Measurements from ENCODE around the gene CDH4. TPM values are rescaled to one million over a fixed set of nuclear protein-coding genes. Genes with fewer than 3 reads are reported as not detected.

Gene CDH4
- polyA plus RNA-seq, 2 donors, result 0.02 to 0.05 TPM

DNA sequence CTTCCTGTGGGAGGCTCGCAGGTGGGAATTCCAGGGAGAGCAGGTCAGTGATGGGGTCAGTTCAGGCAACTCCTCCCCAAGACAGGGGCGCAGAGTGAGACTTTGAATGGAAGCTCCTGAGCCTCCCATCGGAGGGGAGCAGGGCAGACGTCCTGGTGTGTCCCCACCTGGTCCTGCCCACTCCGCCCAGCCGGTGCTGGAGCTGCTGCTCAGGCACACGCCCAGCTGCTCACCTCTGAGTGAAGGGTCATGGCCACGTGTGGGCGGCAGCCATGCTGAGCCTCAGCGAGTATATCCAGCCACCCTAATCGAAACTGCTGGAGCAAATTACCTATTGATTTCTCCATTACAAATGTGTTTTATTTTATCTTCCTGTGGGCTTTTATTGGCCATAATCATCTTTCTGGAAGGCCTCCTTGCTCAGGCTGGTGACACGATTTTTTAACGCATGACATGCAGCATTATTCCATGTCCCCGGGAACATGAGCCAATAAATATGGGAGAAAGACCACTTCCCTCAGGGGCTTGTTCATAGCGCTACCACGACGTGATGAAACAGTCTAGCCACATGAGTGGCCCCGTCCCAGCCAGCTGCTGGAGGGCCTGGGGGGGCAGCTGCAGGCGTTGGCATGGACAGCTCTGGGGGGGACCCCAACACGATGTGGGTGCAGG is 665.5 kb downstream of the CDH4 start:
- 67 to 69% methylated on average over 20 of the region's 20 CpGs for WGBS, 2 donors
- no peak overlapping the region for H3K4me3 ChIP-seq (ENCODE audit: low read depth in 1 of 2, low read length in 2 of 2)
- peaks cover 0 to 2% of the 10 kb centered on the region in 2 donors for H3K36me3 ChIP-seq (ENCODE audit: control insufficient read depth in 2 of 2, insufficient read depth in 2 of 2, low read length in 1 of 2)
- H3K4me1 ChIP-seq (ENCODE audit: control insufficient read depth in 2 of 2, insufficient read depth in 2 of 2, low read length in 1 of 2), result no peaks in the 10 kb centered on the region
- H3K9me3 ChIP-seq (ENCODE audit: control insufficient read depth in 2 of 2, insufficient read depth in 1 of 2, low read depth in 1 of 2, low read length in 1 of 2), result peaks cover 0 to 13% of the 10 kb centered on the region in 2 donors
- H3K27ac ChIP-seq (ENCODE audit: low read depth in 2 of 2, low read length in 1 of 2), result no peak overlapping the region
- no peaks in the 10 kb centered on the region for H3K27me3 ChIP-seq (ENCODE audit: control insufficient read depth in 1 of 2, insufficient read depth in 2 of 2, low read length in 2 of 2)

DNA sequence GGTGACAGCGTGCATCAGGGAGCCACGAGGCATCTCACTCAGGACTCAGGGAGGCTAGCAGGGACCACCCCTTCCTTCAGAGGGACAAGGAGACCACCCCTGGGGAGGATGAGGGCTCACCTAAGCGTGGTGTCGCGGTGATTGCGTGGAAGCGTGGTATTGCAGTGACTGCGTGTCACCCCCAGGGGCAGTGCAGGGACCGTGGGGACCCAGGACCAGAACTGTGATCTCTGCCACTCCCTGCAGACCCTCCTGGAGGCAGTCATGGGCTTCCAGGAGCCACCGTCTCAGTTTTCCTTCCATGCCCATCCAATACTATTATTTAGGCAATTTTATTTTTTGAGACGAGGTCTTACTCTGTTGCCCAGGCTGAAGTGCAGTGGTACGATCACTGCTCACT is 666.5 kb downstream of the CDH4 start:
- H3K27me3 ChIP-seq (ENCODE audit: control insufficient read depth in 1 of 2, insufficient read depth in 2 of 2, low read length in 2 of 2), result no peaks in the 10 kb centered on the region
- peaks cover 0 to 2% of the 10 kb centered on the region in 2 donors for H3K36me3 ChIP-seq (ENCODE audit: control insufficient read depth in 2 of 2, insufficient read depth in 2 of 2, low read length in 1 of 2)
- H3K4me3 ChIP-seq (ENCODE audit: low read depth in 1 of 2, low read length in 2 of 2), result no peak overlapping the region
- H3K27ac ChIP-seq (ENCODE audit: low read depth in 2 of 2, low read length in 1 of 2), result no peak overlapping the region
- H3K9me3 ChIP-seq (ENCODE audit: control insufficient read depth in 2 of 2, insufficient read depth in 1 of 2, low read depth in 1 of 2, low read length in 1 of 2), result peaks cover 0 to 13% of the 10 kb centered on the region in 2 donors
- 88 to 89% methylated on average over 12 of the region's 12 CpGs for WGBS, 2 donors
- no peaks in the 10 kb centered on the region for H3K4me1 ChIP-seq (ENCODE audit: control insufficient read depth in 2 of 2, insufficient read depth in 2 of 2, low read length in 1 of 2)

DNA sequence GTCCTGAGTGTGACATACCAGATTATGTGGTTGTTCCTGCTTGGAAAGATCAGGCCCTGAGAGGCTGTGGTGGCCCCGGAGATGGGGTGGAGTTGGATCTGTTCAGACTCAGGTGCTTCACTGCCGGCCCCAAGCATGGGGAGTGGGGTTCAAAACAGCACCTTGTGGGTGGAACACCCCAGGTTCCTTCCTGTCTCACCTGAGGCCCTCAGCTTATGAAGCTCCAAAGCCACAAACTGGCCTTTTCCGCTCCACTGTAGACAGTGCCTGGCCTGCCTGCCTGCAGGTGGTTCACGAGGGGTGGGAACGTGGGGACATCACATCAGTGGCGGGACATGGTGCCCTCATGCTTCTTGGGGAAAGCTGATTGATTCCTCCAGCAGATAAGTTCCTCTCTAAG is 667.2 kb downstream of the CDH4 start:
- no peak overlapping the region for H3K4me3 ChIP-seq (ENCODE audit: low read depth in 1 of 2, low read length in 2 of 2)
- WGBS, 2 donors, result 94 to 95% methylated on average over 6 of the region's 6 CpGs

DNA sequence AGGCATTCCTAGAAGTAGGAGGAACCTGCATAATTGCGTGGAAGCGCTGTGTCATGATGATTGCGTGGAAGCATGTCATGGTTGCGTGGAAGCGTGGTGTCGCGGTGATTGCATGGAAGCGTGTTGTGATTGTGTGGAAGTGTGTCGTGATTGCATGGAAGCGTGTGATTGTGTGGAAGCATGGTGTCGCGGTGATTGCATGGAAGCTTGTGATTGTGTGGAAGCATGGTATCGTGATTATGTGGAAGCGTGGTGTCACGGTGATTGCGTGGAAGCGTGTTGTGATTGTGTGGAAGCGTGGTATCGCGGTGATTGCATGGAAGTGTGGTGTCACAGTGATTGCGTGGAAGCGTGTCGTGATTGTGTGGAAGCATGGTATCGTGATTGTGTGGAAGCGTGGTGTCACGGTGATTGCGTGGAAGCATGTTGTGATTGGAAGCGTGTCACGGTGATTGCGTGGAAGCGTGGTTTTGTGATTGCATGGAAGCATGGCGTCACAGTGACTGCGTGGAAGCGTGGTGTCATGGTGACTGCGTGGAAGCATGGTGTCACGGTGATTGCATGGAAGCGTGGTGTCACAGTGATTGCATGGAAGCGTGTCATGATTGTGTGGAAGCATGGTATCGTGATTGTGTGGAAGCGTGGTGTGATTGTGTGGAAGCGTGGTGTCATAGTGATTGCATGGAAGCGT is 667.8 kb downstream of the CDH4 start:
- peaks cover 0 to 13% of the 10 kb centered on the region in 2 donors for H3K9me3 ChIP-seq (ENCODE audit: control insufficient read depth in 2 of 2, insufficient read depth in 1 of 2, low read depth in 1 of 2, low read length in 1 of 2)
- no peak overlapping the region for H3K27ac ChIP-seq (ENCODE audit: low read depth in 2 of 2, low read length in 1 of 2)
- H3K4me3 ChIP-seq (ENCODE audit: low read depth in 1 of 2, low read length in 2 of 2), result no peak overlapping the region
- H3K4me1 ChIP-seq (ENCODE audit: control insufficient read depth in 2 of 2, insufficient read depth in 2 of 2, low read length in 1 of 2), result no peaks in the 10 kb centered on the region
- H3K27me3 ChIP-seq (ENCODE audit: control insufficient read depth in 1 of 2, insufficient read depth in 2 of 2, low read length in 2 of 2), result no peaks in the 10 kb centered on the region
- WGBS, 2 donors, result 88 to 89% methylated on average over 42 of the region's 42 CpGs
- peaks cover 0 to 2% of the 10 kb centered on the region in 2 donors for H3K36me3 ChIP-seq (ENCODE audit: control insufficient read depth in 2 of 2, insufficient read depth in 2 of 2, low read length in 1 of 2)

More for the DNA sequence above, 667.2 kb downstream of the CDH4 start:
- Histone ChIP-seq H3K27ac (ENCODE audit: low read depth in 2 of 2, low read length in 1 of 2) (no peak overlapping the region), H3K9me3 (ENCODE audit: control insufficient read depth in 2 of 2, insufficient read depth in 1 of 2, low read depth in 1 of 2, low read length in 1 of 2) (peaks cover 0 to 13% of the 10 kb centered on the region in 2 donors), H3K4me1 (ENCODE audit: control insufficient read depth in 2 of 2, insufficient read depth in 2 of 2, low read length in 1 of 2) (no peaks in the 10 kb centered on the region), H3K36me3 (ENCODE audit: control insufficient read depth in 2 of 2, insufficient read depth in 2 of 2, low read length in 1 of 2) (peaks cover 0 to 2% of the 10 kb centered on the region in 2 donors), H3K27me3 (ENCODE audit: control insufficient read depth in 1 of 2, insufficient read depth in 2 of 2, low read length in 2 of 2) (no peaks in the 10 kb centered on the region)

DNA sequence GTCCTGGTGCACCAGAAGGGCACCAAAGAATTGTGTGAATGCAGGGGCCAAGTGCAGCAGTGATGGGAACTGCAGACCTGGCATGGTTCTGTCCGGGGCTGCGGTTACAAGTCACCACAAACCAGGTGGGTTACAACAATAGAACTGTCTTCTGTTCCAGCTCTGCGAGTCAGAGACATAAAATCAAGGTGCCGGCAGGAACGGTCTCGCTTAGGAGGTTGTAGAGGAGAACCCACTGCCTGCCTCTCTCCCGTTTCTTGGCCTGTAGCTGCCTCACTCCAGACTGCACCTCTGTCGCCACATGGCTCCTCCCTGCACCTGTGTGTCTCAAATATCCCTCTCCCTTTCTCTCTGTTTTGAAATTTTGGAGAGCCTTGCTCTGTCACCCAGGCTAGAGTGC is 670.4 kb downstream of the CDH4 start:
- H3K27me3 ChIP-seq (ENCODE audit: control insufficient read depth in 1 of 2, insufficient read depth in 2 of 2, low read length in 2 of 2), result no peaks in the 10 kb centered on the region
- H3K36me3 ChIP-seq (ENCODE audit: control insufficient read depth in 2 of 2, insufficient read depth in 2 of 2, low read length in 1 of 2), result peaks cover 0 to 2% of the 10 kb centered on the region in 2 donors
- H3K4me3 ChIP-seq (ENCODE audit: low read depth in 1 of 2, low read length in 2 of 2), result no peak overlapping the region
- H3K4me1 ChIP-seq (ENCODE audit: control insufficient read depth in 2 of 2, insufficient read depth in 2 of 2, low read length in 1 of 2), result no peaks in the 10 kb centered on the region
- 72 to 77% methylated on average over 8 of the region's 8 CpGs for WGBS, 2 donors
- H3K27ac ChIP-seq (ENCODE audit: low read depth in 2 of 2, low read length in 1 of 2), result no peak overlapping the region
- H3K9me3 ChIP-seq (ENCODE audit: control insufficient read depth in 2 of 2, insufficient read depth in 1 of 2, low read depth in 1 of 2, low read length in 1 of 2), result peaks cover 2 to 13% of the 10 kb centered on the region in 2 donors

DNA sequence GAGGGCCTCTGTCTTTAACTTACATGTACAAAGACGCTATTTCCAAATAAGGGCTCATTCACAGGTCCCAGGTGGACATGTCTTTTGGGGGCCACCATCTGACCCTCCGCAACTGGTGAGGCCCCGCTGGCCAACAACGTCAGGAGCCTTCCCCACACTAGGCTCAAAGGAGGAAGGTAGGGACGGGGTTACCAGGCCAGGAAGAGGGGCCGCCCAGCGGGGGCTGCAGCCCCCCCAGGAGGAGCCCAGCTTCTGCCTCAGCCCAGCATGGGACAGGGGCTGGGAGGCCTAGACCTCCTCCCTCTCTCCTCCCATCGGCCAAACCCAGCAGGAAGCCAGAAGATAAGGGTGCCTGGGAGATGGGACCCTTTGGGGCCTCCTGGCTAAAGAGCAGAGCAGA is 670.9 kb downstream of the CDH4 start:
- 70 to 78% methylated on average over 8 of the region's 8 CpGs for WGBS, 2 donors
- H3K27me3 ChIP-seq (ENCODE audit: control insufficient read depth in 1 of 2, insufficient read depth in 2 of 2, low read length in 2 of 2), result no peaks in the 10 kb centered on the region
- no peak overlapping the region for H3K27ac ChIP-seq (ENCODE audit: low read depth in 2 of 2, low read length in 1 of 2)
- H3K4me3 ChIP-seq (ENCODE audit: low read depth in 1 of 2, low read length in 2 of 2), result no peak overlapping the region
- no peaks in the 10 kb centered on the region for H3K4me1 ChIP-seq (ENCODE audit: control insufficient read depth in 2 of 2, insufficient read depth in 2 of 2, low read length in 1 of 2)
- H3K9me3 ChIP-seq (ENCODE audit: control insufficient read depth in 2 of 2, insufficient read depth in 1 of 2, low read depth in 1 of 2, low read length in 1 of 2), result peaks cover 6 to 13% of the 10 kb centered on the region in 2 donors
- H3K36me3 ChIP-seq (ENCODE audit: control insufficient read depth in 2 of 2, insufficient read depth in 2 of 2, low read length in 1 of 2), result peaks cover 0 to 2% of the 10 kb centered on the region in 2 donors

DNA sequence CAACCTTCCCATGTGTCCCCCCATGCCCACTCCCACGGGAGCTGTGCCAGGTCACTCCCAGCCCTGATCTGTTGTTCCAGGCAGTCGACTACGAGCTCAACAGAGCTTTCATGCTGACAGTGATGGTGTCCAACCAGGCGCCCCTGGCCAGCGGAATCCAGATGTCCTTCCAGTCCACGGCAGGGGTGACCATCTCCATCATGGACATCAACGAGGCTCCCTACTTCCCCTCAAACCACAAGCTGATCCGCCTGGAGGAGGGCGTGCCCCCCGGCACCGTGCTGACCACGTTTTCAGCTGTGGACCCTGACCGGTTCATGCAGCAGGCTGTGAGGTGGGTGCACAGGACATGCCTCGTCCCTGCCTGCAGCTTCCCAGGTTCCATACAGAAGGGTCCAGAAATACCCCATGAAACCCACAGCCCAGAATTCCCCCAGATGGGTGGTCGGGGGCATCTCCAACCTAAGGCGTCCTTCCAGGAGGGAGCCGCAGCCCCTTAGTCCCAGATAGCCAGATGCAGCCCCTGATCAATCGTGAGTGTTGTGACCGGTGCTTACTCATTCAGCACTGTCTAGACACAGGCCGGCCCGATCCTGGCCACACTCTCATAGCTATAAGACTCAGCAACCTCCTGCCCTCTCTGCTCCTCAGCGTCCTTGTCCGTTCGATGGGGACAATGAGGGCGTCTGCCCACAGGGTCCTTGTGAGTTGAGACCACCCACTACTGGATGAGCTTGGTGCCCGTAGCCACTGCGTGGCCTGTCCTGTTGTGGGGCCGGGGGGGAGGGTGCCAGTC is 671.5 kb downstream of the CDH4 start:
- Histone ChIP-seq H3K4me1 (ENCODE audit: control insufficient read depth in 2 of 2, insufficient read depth in 2 of 2, low read length in 1 of 2) (no peaks in the 10 kb centered on the region), H3K9me3 (ENCODE audit: control insufficient read depth in 2 of 2, insufficient read depth in 1 of 2, low read depth in 1 of 2, low read length in 1 of 2) (peaks cover 7 to 13% of the 10 kb centered on the region in 2 donors), H3K36me3 (ENCODE audit: control insufficient read depth in 2 of 2, insufficient read depth in 2 of 2, low read length in 1 of 2) (peaks cover 0 to 2% of the 10 kb centered on the region in 2 donors), H3K4me3 (ENCODE audit: low read depth in 1 of 2, low read length in 2 of 2) (no peak overlapping the region), H3K27me3 (ENCODE audit: control insufficient read depth in 1 of 2, insufficient read depth in 2 of 2, low read length in 2 of 2) (no peaks in the 10 kb centered on the region), H3K27ac (ENCODE audit: low read depth in 2 of 2, low read length in 1 of 2) (no peak overlapping the region)
- WGBS, 2 donors, result 84% methylated on average over 28 of the region's 28 CpGs

DNA sequence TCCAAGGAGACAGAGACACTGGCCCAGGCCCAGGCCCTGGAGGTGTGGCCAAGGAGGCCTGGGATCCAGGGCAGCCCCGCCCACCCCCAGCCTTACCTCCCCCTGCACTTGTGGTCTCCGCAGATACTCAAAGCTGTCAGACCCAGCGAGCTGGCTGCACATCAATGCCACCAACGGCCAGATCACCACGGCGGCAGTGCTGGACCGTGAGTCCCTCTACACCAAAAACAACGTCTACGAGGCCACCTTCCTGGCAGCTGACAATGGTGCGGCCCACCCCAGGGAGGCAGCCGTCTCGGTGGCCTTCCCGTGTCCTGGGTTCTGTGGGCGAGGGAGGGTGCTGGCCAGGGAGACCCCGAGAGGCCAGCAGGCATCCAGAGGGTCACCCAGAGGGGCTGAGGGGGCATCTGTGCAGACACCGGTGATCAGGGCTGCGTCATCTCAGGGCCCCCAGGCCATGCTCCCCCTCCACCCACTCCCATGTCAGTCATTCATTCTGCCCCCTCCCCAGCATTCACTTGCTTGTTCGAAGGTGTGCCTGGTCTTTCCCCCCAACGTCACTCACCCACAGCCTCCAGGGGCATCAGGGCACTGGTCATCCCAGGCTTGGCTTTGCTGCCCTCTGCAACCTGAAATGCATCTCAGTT is 672.3 kb downstream of the CDH4 start:
- Histone ChIP-seq H3K27me3 (ENCODE audit: control insufficient read depth in 1 of 2, insufficient read depth in 2 of 2, low read length in 2 of 2) (no peaks in the 10 kb centered on the region), H3K9me3 (ENCODE audit: control insufficient read depth in 2 of 2, insufficient read depth in 1 of 2, low read depth in 1 of 2, low read length in 1 of 2) (peaks cover 7 to 13% of the 10 kb centered on the region in 2 donors), H3K27ac (ENCODE audit: low read depth in 2 of 2, low read length in 1 of 2) (no peak overlapping the region), H3K4me3 (ENCODE audit: low read depth in 1 of 2, low read length in 2 of 2) (no peak overlapping the region), H3K4me1 (ENCODE audit: control insufficient read depth in 2 of 2, insufficient read depth in 2 of 2, low read length in 1 of 2) (no peaks in the 10 kb centered on the region), H3K36me3 (ENCODE audit: control insufficient read depth in 2 of 2, insufficient read depth in 2 of 2, low read length in 1 of 2) (peaks cover 0 to 2% of the 10 kb centered on the region in 2 donors)
- WGBS, 2 donors, result 84 to 85% methylated on average over 19 of the region's 19 CpGs

DNA sequence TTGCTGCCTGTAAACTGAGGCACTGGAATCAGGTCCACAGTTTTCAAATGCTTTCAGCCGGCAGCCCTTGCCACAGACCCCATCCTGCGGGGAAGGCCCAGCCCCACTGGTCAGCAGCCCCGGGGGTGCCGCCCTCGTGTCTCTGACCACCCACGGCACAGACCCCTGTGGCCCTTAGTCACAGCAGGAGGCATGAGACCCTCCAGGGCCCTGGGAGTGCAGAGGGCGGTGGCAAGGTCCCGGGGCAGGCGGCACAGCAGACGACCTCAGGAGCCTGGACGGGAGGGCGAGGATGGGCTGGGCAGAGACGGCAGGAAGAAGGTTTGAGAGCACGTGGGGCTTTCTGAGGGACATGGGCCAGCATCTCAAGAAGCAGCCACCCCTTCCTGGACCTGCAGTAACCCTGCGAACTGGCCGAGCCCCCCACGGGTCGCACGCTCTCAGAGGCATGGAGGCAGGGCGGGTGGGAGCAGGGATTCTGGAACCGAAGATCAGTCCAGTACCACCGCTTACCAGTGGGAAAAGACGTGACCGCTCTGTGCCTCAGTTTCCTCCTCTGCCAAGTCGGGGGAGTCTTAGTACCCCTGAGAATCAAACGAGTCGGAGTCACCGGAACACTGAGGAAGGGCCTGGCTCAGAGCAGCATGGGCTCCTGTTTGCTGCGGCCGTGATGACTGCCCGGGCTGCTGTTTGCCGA is 672.9 kb downstream of the CDH4 start:
- Histone ChIP-seq H3K4me1 (ENCODE audit: control insufficient read depth in 2 of 2, insufficient read depth in 2 of 2, low read length in 1 of 2) (no peaks in the 10 kb centered on the region), H3K27ac (ENCODE audit: low read depth in 2 of 2, low read length in 1 of 2) (no peak overlapping the region), H3K4me3 (ENCODE audit: low read depth in 1 of 2, low read length in 2 of 2) (no peak overlapping the region), H3K36me3 (ENCODE audit: control insufficient read depth in 2 of 2, insufficient read depth in 2 of 2, low read length in 1 of 2) (peaks cover 0 to 2% of the 10 kb centered on the region in 2 donors), H3K27me3 (ENCODE audit: control insufficient read depth in 1 of 2, insufficient read depth in 2 of 2, low read length in 2 of 2) (no peaks in the 10 kb centered on the region), H3K9me3 (ENCODE audit: control insufficient read depth in 2 of 2, insufficient read depth in 1 of 2, low read depth in 1 of 2, low read length in 1 of 2) (peaks cover 9 to 10% of the 10 kb centered on the region in 2 donors)
- WGBS, 2 donors, result 82 to 86% methylated on average over 30 to 32 of the region's 32 CpGs
